ENCODE measurements around the gene FNBP1.

The FNBP1 gene

DNA sequence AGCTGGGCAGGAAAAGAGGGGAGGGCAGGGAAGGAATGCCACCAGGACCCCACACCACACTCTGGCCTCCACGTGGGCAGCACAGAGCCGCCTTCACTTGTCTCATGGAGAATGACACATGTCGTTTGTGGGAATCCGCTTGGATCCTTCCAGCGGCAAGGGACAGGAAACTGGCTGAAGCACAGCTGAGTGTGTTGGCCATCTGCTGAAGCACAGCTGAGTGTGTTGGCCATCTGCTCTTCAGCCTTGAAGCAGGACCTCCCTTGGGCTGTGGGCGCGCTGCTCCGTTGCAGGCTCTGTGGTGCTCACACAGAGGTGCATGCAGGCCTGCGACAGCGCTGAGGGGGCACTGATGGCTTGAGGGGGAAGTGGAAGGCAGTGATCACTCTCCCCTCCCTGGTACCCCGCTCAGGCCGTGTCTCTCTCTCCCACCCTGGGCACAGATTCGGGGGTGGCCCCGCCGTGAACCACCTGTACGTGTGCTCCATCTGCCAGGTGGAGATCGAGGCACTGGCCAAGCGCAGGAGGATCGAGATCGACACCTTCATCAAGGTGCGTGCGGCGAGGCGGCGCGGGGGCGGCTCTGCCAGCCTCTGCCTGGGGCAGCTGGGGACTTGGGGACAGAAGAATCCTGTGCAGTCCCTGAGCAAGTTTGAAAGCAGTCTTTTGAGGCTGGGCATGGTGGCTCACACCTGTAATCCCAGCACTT is 167.1 kb downstream of the FNBP1 start:
- Histone ChIP-seq H3K36me3 (ENCODE audit: insufficient read depth, low read length) (peaks cover 6% of the 10 kb centered on the region; the same call in 1 of the 2 replicates), H3K9me2 (replicated peaks; ENCODE audit: low read depth, low read length) (no peaks in the 10 kb centered on the region), H3K79me2 (ENCODE audit: insufficient read depth, low read length) (no peaks in the 10 kb centered on the region), H3K9me3 (ENCODE audit: insufficient read depth, low read depth, low read length) (no peaks in the 10 kb centered on the region), H2AFZ (ENCODE audit: low read length) (no peak overlapping the region), H4K20me1 (ENCODE audit: insufficient read depth, low read length, poor library complexity, severe bottlenecking) (no peaks in the 10 kb centered on the region), H3K9ac (ENCODE audit: low read depth, low read length, poor library complexity, severe bottlenecking) (no peak overlapping the region), H3K27me3 (ENCODE audit: insufficient read depth, low read length, poor library complexity, severe bottlenecking) (no peaks in the 10 kb centered on the region), H3K4me3 (ENCODE audit: low read length, poor library complexity, severe bottlenecking) (no peak overlapping the region), H3K4me2 (ENCODE audit: low read depth, low read length, poor library complexity, severe bottlenecking) (no peak overlapping the region), H3F3A (ENCODE audit: low read depth) (no peaks in the 10 kb centered on the region), H3K4me1 (ENCODE audit: insufficient read depth, low read length, poor library complexity, severe bottlenecking) (no peaks in the 10 kb centered on the region)
- TF ChIP-seq EZH2phosphoT487 (IDR thresholded peaks at IDR 0.05; ENCODE audit: borderline replicate concordance), result no peak
- TF ChIP-seq, protein P1, sequence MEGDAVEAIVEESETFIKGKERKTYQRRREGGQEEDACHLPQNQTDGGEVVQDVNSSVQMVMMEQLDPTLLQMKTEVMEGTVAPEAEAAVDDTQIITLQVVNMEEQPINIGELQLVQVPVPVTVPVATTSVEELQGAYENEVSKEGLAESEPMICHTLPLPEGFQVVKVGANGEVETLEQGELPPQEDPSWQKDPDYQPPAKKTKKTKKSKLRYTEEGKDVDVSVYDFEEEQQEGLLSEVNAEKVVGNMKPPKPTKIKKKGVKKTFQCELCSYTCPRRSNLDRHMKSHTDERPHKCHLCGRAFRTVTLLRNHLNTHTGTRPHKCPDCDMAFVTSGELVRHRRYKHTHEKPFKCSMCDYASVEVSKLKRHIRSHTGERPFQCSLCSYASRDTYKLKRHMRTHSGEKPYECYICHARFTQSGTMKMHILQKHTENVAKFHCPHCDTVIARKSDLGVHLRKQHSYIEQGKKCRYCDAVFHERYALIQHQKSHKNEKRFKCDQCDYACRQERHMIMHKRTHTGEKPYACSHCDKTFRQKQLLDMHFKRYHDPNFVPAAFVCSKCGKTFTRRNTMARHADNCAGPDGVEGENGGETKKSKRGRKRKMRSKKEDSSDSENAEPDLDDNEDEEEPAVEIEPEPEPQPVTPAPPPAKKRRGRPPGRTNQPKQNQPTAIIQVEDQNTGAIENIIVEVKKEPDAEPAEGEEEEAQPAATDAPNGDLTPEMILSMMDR (conservative IDR thresholded peaks at IDR 0.05; ENCODE audit: low read length), result no peak

DNA sequence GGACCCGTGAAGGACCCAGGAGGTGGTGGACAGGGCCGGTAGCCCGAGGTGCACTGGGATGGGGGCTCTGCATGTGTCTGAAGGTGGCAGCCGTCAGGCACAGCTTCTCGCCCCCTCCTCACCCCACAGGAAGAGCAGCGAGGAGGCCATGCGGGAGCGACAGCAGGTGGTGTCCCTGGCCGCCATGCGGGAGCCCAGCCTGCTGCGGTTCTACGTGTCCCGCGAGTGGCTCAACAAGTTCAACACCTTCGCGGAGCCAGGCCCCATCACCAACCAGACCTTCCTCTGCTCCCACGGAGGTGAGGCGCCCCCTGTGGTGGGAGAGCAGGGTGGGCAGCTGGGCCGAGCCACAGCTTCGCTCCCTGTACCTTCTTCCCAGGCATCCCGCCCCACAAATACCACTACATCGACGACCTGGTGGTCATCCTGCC is 167.8 kb downstream of the FNBP1 start:
- peaks cover 6% of the 10 kb centered on the region; the same call in 1 of the 2 replicates for H3K36me3 ChIP-seq (ENCODE audit: insufficient read depth, low read length)
- H3K4me3 ChIP-seq (ENCODE audit: low read length, poor library complexity, severe bottlenecking), result no peak overlapping the region
- no peak overlapping the region for H3K9ac ChIP-seq (ENCODE audit: low read depth, low read length, poor library complexity, severe bottlenecking)
- H3K9me3 ChIP-seq (ENCODE audit: insufficient read depth, low read depth, low read length), result no peaks in the 10 kb centered on the region
- no peaks in the 10 kb centered on the region for H3F3A ChIP-seq (ENCODE audit: low read depth)
- H2AFZ ChIP-seq (ENCODE audit: low read length), result no peak overlapping the region
- no peaks in the 10 kb centered on the region for H3K4me1 ChIP-seq (ENCODE audit: insufficient read depth, low read length, poor library complexity, severe bottlenecking)
- no peaks in the 10 kb centered on the region for H3K27me3 ChIP-seq (ENCODE audit: insufficient read depth, low read length, poor library complexity, severe bottlenecking)
- TF ChIP-seq, protein P1 (conservative IDR thresholded peaks at IDR 0.05; ENCODE audit: low read length), result peak; percentile 34; the same call in 1 of the 2 replicates
- no peak for TF ChIP-seq EZH2phosphoT487 (IDR thresholded peaks at IDR 0.05; ENCODE audit: borderline replicate concordance)
- H4K20me1 ChIP-seq (ENCODE audit: insufficient read depth, low read length, poor library complexity, severe bottlenecking), result no peaks in the 10 kb centered on the region
- H3K9me2 ChIP-seq (replicated peaks; ENCODE audit: low read depth, low read length), result no peaks in the 10 kb centered on the region
- H3K79me2 ChIP-seq (ENCODE audit: insufficient read depth, low read length), result no peaks in the 10 kb centered on the region
- no peak overlapping the region for H3K4me2 ChIP-seq (ENCODE audit: low read depth, low read length, poor library complexity, severe bottlenecking)

DNA sequence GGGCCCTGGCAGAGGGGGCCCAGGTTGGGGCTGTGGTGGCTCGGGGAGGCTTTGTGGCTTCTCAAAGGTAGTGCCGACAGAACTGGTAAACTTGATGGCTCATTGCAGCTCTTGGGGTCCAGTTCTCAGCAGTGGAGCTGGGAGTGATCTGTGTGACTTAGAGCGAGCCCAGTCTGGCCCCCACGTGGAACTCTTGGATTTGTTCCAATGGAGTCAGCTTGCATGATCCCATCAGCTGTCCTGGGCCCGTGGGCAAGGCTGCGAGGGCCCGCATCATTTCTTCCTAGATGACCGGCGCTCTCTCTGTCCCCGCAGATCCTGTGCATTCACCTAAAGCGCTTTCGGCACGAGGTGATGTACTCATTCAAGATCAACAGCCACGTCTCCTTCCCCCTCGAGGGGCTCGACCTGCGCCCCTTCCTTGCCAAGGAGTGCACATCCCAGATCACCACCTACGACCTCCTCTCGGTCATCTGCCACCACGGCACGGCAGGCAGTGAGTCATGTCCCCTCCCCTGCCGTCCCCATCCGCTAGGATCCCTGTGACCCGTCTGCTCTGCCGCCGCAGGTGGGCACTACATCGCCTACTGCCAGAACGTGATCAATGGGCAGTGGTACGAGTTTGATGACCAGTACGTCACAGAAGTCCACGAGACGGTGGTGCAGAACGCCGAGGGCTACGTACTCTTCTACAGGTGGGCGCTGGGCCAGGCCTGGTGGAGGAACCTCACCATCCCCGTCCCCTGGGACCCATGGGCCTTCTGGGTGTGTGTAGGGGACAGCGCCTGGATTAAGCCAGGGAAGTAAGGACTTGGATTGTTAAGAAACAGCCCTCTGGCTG is 168.5 kb downstream of the FNBP1 start:
- Histone ChIP-seq H3K27me3 (ENCODE audit: insufficient read depth, low read length, poor library complexity, severe bottlenecking) (no peaks in the 10 kb centered on the region), H3F3A (ENCODE audit: low read depth) (no peaks in the 10 kb centered on the region), H3K4me3 (ENCODE audit: low read length, poor library complexity, severe bottlenecking) (no peak overlapping the region), H2AFZ (ENCODE audit: low read length) (no peak overlapping the region), H3K4me2 (ENCODE audit: low read depth, low read length, poor library complexity, severe bottlenecking) (no peak overlapping the region), H3K4me1 (ENCODE audit: insufficient read depth, low read length, poor library complexity, severe bottlenecking) (no peaks in the 10 kb centered on the region), H3K79me2 (ENCODE audit: insufficient read depth, low read length) (no peaks in the 10 kb centered on the region), H3K9me2 (replicated peaks; ENCODE audit: low read depth, low read length) (no peaks in the 10 kb centered on the region), H3K36me3 (ENCODE audit: insufficient read depth, low read length) (peaks cover 6% of the 10 kb centered on the region; the same call in 1 of the 2 replicates), H3K9me3 (ENCODE audit: insufficient read depth, low read depth, low read length) (no peaks in the 10 kb centered on the region), H3K9ac (ENCODE audit: low read depth, low read length, poor library complexity, severe bottlenecking) (no peak overlapping the region), H4K20me1 (ENCODE audit: insufficient read depth, low read length, poor library complexity, severe bottlenecking) (no peaks in the 10 kb centered on the region)
- TF ChIP-seq, protein P1 (conservative IDR thresholded peaks at IDR 0.05; ENCODE audit: low read length), result no peak
- no peak for TF ChIP-seq EZH2phosphoT487 (IDR thresholded peaks at IDR 0.05; ENCODE audit: borderline replicate concordance)

Data from Loucy (cell line).